ENCODE results near the gene NUP43. TPM values are rescaled to one million over a fixed set of nuclear protein-coding genes. Genes with fewer than 3 reads are reported as not detected.
"Not testable (repeated sequence)": the region's sequence is repeated elsewhere in the genome, so short reads cannot be mapped to it uniquely, and the experiment has no call there.

Gene NUP43
- total RNA-seq, 1 experiment from 2014 or later: 79.1 TPM

GRCh38 chr6:149749082-149749593 is 2.8 kb upstream of the NUP43 start:
- POLR2A ChIA-PET: interaction anchor here (1.0 kb wide), 1 partner anchor 31 kb away, joined by 3 read pairs; the partner anchor contains the start of gene LATS1
- Mint-ChIP-seq H3K27ac (peak overlapping the region; percentile 84), H3K4me3 (peak overlapping the region; percentile 88), H3K4me1 (peaks cover 21% of the 10 kb centered on the region)
- not testable (repeated sequence) for ATAC-seq; H3K36me3 Mint-ChIP-seq; DNase-seq (ENCODE audit: low spot score); H3K27me3 Mint-ChIP-seq (ENCODE audit: low read depth); H3K9me3 Mint-ChIP-seq
- CTCF ChIA-PET: interaction anchor here (0.5 to 1.4 kb wide), 2 partner anchors 57 to 183 kb away, joined by 3 read pairs; partner anchors contain the start of gene GINM1
- 0 out of 2 replicates have a peak, but pooled peaks have one; percentile 33 for TF ChIP-seq PREB (CRISPR knock-in tag; IDR thresholded peaks at IDR 0.05; ENCODE audit: borderline replicate concordance)

DNA sequence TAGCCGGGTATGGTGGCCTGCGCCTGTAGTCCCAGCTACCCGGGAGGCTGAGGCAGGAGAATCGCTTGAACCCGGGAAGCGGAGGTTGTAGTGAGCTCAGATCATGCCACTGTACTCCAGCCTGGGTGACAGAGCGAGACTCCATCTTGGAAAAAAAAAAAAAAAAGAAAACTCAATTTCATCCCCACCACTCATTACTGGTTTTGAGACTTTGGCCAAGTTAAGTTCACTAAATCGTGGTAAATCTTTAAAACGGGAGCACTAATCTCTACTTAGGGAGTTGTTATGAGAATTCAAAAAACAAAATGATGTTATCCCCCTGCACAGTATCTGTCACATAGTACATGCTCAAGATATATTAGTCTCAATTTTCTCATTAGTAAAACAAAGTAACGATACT is 1.1 kb downstream of the NUP43 start:
- DNase-seq (ENCODE audit: low spot score); ATAC-seq; H3K9me3 Mint-ChIP-seq; H3K27me3 Mint-ChIP-seq (ENCODE audit: low read depth): not testable (repeated sequence)
- peaks cover 32% of the 10 kb centered on the region for H3K36me3 Mint-ChIP-seq
- H3K27ac Mint-ChIP-seq: 0 out of 2 replicates have a peak overlapping the region, but pooled peaks have one; percentile 94
- H3K4me1 Mint-ChIP-seq: peaks cover 14% of the 10 kb centered on the region
- CTCF ChIA-PET: interaction anchor here (0.6 to 1.8 kb wide), 3 partner anchors 15 to 179 kb away, joined by 3 to 4 read pairs (median 4); partner anchors contain the start of gene GINM1
- POLR2A ChIA-PET: interaction anchor here (0.9 kb wide), 1 partner anchor 18 kb away, joined by 3 read pairs; no protein-coding TSS in a partner anchor
- H3K4me3 Mint-ChIP-seq: peak overlapping the region; percentile 99

- POLR2A ChIA-PET: no interaction called here
- H3K27ac Mint-ChIP-seq: no peak overlapping the region
- TF ChIP-seq, protein P1, sequence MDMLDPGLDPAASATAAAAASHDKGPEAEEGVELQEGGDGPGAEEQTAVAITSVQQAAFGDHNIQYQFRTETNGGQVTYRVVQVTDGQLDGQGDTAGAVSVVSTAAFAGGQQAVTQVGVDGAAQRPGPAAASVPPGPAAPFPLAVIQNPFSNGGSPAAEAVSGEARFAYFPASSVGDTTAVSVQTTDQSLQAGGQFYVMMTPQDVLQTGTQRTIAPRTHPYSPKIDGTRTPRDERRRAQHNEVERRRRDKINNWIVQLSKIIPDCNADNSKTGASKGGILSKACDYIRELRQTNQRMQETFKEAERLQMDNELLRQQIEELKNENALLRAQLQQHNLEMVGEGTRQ (CRISPR knock-in tag; IDR thresholded peaks at IDR 0.05): no peak
- TF ChIP-seq ZNF121 (CRISPR knock-in tag; IDR thresholded peaks at IDR 0.05): peak; percentile 54; the same call in 1 of the 2 replicates
- peaks cover 50% of the 10 kb centered on the region for H3K36me3 Mint-ChIP-seq
- no peaks in the 10 kb centered on the region for H3K27me3 Mint-ChIP-seq (ENCODE audit: low read depth)
- ATAC-seq: no peak
- H3K9me3 Mint-ChIP-seq: no peaks in the 10 kb centered on the region
- no peaks in the 10 kb centered on the region for H3K4me1 Mint-ChIP-seq
- CTCF ChIA-PET: interaction anchor here (0.6 to 0.7 kb wide), 2 partner anchors 76 to 108 kb away, joined by 3 read pairs; no protein-coding TSS in a partner anchor
- H3K4me3 Mint-ChIP-seq: no peak overlapping the region
- DNase-seq (ENCODE audit: low spot score): no peak
Observed at GRCh38 chr6:149734915-149735314, 11.4 kb downstream of the NUP43 start.

DNA sequence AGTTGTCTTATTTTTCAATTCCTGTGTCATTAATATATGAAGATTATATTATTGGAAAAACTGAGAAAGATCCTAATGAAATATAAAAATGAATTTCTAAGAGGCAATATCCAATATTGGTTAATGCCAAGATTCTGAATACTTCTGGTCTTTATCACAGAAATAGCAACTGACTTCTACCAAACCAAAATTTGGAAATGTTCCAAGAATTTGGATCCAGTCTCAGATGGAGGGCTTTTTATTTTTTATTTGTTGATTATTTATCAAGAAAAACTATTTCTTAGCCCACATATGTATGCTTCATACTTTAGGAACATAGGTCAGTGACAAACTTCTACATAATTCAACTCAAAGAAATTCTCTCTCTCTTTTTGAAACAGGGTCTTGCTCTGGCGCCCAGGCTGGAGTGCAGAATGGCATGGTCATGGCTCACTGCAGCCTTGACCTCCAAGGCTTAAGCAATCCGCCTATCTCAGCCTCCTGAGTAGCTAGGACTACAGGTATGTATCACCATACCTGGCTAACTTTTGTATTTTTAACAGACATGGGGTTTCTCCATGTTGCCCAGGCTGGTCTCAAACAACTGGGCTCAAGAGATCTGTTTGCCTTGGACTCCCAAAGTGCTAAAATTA is 13.1 kb downstream of the NUP43 start:
- no peak for TF ChIP-seq NFATC4 (CRISPR knock-in tag; IDR thresholded peaks at IDR 0.05)
- ChIA-PET POLR2A (no interaction called here), CTCF (interaction anchor here (0.6 kb wide), 1 partner anchor 14 kb away, joined by 4 read pairs; no protein-coding TSS in a partner anchor)
- Mint-ChIP-seq H3K4me1 (no peaks in the 10 kb centered on the region), H3K9me3 (no peaks in the 10 kb centered on the region), H3K27ac (no peak overlapping the region), H3K36me3 (peaks cover 57% of the 10 kb centered on the region), H3K27me3 (ENCODE audit: low read depth) (no peaks in the 10 kb centered on the region), H3K4me3 (no peak overlapping the region)
- DNase-seq (ENCODE audit: low spot score): no peak
- ATAC-seq: no peak

GRCh38 chr6:149729824-149730223 is 16.5 kb downstream of the NUP43 start:
- Mint-ChIP-seq H3K4me1 (no peaks in the 10 kb centered on the region), H3K9me3 (no peaks in the 10 kb centered on the region), H3K36me3 (peaks cover 59% of the 10 kb centered on the region), H3K4me3 (no peak overlapping the region), H3K27ac (no peak overlapping the region), H3K27me3 (ENCODE audit: low read depth) (no peaks in the 10 kb centered on the region)
- ChIA-PET CTCF (interaction anchor here (1.0 kb wide), 1 partner anchor 15 kb away, joined by 4 read pairs; no protein-coding TSS in a partner anchor), POLR2A (interaction anchor here (0.7 kb wide), 1 partner anchor 144 kb away, joined by 3 read pairs; no protein-coding TSS in a partner anchor)
- ATAC-seq (no peak), DNase-seq (ENCODE audit: low spot score) (no peak)
- TF ChIP-seq RORB (CRISPR knock-in tag; IDR thresholded peaks at IDR 0.05) (no peak), EMX1 (CRISPR knock-in tag; IDR thresholded peaks at IDR 0.05) (no peak), FOXP4 (CRISPR knock-in tag; IDR thresholded peaks at IDR 0.05) (no peak), ZNF219 (CRISPR knock-in tag; IDR thresholded peaks at IDR 0.05; ENCODE audit: borderline replicate concordance) (no peak), SMAD3 (CRISPR knock-in tag; IDR thresholded peaks at IDR 0.05; ENCODE audit: borderline replicate concordance) (no peak), E2F1 (CRISPR knock-in tag; IDR thresholded peaks at IDR 0.05) (no peak), TCF7 (CRISPR knock-in tag; IDR thresholded peaks at IDR 0.05; ENCODE audit: low read depth) (no peak), ZNF263 (CRISPR knock-in tag; IDR thresholded peaks at IDR 0.05; ENCODE audit: low read depth) (no peak), NR1H2 (CRISPR knock-in tag; IDR thresholded peaks at IDR 0.05) (no peak), CDX4 (CRISPR knock-in tag; IDR thresholded peaks at IDR 0.05; ENCODE audit: borderline replicate concordance) (no peak), NR3C1 (CRISPR knock-in tag; conservative IDR thresholded peaks at IDR 0.05; ENCODE audit: low read depth) (no peak)
- TF ChIP-seq, protein P2, sequence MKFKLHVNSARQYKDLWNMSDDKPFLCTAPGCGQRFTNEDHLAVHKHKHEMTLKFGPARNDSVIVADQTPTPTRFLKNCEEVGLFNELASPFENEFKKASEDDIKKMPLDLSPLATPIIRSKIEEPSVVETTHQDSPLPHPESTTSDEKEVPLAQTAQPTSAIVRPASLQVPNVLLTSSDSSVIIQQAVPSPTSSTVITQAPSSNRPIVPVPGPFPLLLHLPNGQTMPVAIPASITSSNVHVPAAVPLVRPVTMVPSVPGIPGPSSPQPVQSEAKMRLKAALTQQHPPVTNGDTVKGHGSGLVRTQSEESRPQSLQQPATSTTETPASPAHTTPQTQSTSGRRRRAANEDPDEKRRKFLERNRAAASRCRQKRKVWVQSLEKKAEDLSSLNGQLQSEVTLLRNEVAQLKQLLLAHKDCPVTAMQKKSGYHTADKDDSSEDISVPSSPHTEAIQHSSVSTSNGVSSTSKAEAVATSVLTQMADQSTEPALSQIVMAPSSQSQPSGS (CRISPR knock-in tag; IDR thresholded peaks at IDR 0.05; ENCODE audit: borderline replicate concordance, low read depth): no peak
